ENCODE results near the gene KIF17.

The KIF17 gene

GRCh38 chr1:20661207-20662109 is 56.3 kb downstream of the KIF17 start, which contains the start of gene DDOST:
Gene DDOST, minus strand, starts transcription at chr1:20661369. Its CDS starts 19 bp downstream, at chr1:20661350.
- Histone ChIP-seq H3K4me1 (peaks cover 0 to 32% (median 19%) of the 10 kb centered on the region in 4 donors), H3K9me3 (no peaks in the 10 kb centered on the region), H3K4me3 (peak within 1 kb of the TSS; percentile 97 to 99), H3K27ac (peak within 1 kb of the TSS; percentile 79 to 88), H3K27me3 (no peaks in the 10 kb centered on the region), H3K36me3 (peaks cover 6 to 20% (median 14%) of the 10 kb centered on the region in 3 donors)
- intact Hi-C loops (cut with DNase I; ENCODE audit: low total_unique reads) = no loop called here
- TF ChIP-seq CTCF (IDR thresholded peaks at IDR 0.05) = peak; percentile 38 to 46
- DNase-seq = peak; percentile 95 to 98

GRCh38 chr1:20660847-20661206 is 57.0 kb downstream of the KIF17 start:
- DNase-seq = no peak
- intact Hi-C loops (cut with DNase I; ENCODE audit: low total_unique reads) = no loop called here
- Histone ChIP-seq H3K4me3 (peak overlapping the region; percentile 97 to 99), H3K27me3 (no peaks in the 10 kb centered on the region), H3K27ac (peak overlapping the region; percentile 79 to 88), H3K36me3 (peaks cover 8 to 26% (median 20%) of the 10 kb centered on the region in 3 donors), H3K4me1 (peaks cover 0 to 32% (median 19%) of the 10 kb centered on the region in 4 donors), H3K9me3 (no peaks in the 10 kb centered on the region)
- TF ChIP-seq CTCF (IDR thresholded peaks at IDR 0.05) = no peak

GRCh38 chr1:20660363-20660762 is 57.4 kb downstream of the KIF17 start:
- H3K9me3 ChIP-seq = no peaks in the 10 kb centered on the region
- DNase-seq = no peak
- intact Hi-C loops (cut with DNase I; ENCODE audit: low total_unique reads) = no loop called here
- peak overlapping the region; percentile 97 to 99 for H3K4me3 ChIP-seq
- no peak for TF ChIP-seq CTCF (IDR thresholded peaks at IDR 0.05)
- H3K4me1 ChIP-seq = peaks cover 0 to 32% (median 19%) of the 10 kb centered on the region in 4 donors
- H3K27ac ChIP-seq = peak overlapping the region; percentile 79 to 88
- peaks cover 13 to 31% (median 24%) of the 10 kb centered on the region in 3 donors for H3K36me3 ChIP-seq
- H3K27me3 ChIP-seq = no peaks in the 10 kb centered on the region

- H3K9me3 ChIP-seq = no peaks in the 10 kb centered on the region
- no peaks in the 10 kb centered on the region for H3K27me3 ChIP-seq
- no peak overlapping the region for H3K4me3 ChIP-seq
- no peak for DNase-seq
- H3K27ac ChIP-seq = no peak overlapping the region
- intact Hi-C loops (cut with DNase I; ENCODE audit: low total_unique reads) = no loop called here
- no peak for TF ChIP-seq CTCF (IDR thresholded peaks at IDR 0.05)
- peaks cover 27 to 50% (median 45%) of the 10 kb centered on the region in 3 donors for H3K36me3 ChIP-seq
- peaks cover 0 to 32% (median 19%) of the 10 kb centered on the region in 4 donors for H3K4me1 ChIP-seq
Measured at GRCh38 chr1:20658166-20658915, 59.5 kb downstream of the KIF17 start.

- DNase-seq = no peak
- H3K4me3 ChIP-seq = no peak overlapping the region
- H3K27me3 ChIP-seq = no peaks in the 10 kb centered on the region
- H3K36me3 ChIP-seq = peaks cover 40 to 63% (median 58%) of the 10 kb centered on the region in 3 donors
- no peaks in the 10 kb centered on the region for H3K9me3 ChIP-seq
- H3K27ac ChIP-seq = no peak overlapping the region
- intact Hi-C loops (cut with DNase I; ENCODE audit: low total_unique reads) = no loop called here
- peaks cover 0 to 26% (median 17%) of the 10 kb centered on the region in 4 donors for H3K4me1 ChIP-seq
- TF ChIP-seq CTCF (IDR thresholded peaks at IDR 0.05) = no peak
Measured at GRCh38 chr1:20657024-20657423, 60.8 kb downstream of the KIF17 start.

Measured in tibial artery (tissue), 4 donors.